HG03064 (cell line): ENCODE results near the gene CXCL5.
"Not testable (repeated sequence)": the region's sequence is repeated elsewhere in the genome, so short reads cannot be mapped to it uniquely, and the experiment has no call there.

Experiments used
- ATAC-seq: cut with Tn5 transposase; IDR thresholded peaks from one replicate; pipeline ENCODE4 v1.9.1; 2021; ENCODE audit warnings: low read depth; ENCODE audit not compliant: unreplicated experiment

The CXCL5 gene

GRCh38 chr4:74016068-74016467, 17.6 kb upstream of the CXCL5 start:
- ATAC-seq, result no peak

- ATAC-seq, result no peak
Observed at GRCh38 chr4:74015126-74015780, 16.8 kb upstream of the CXCL5 start.

DNA sequence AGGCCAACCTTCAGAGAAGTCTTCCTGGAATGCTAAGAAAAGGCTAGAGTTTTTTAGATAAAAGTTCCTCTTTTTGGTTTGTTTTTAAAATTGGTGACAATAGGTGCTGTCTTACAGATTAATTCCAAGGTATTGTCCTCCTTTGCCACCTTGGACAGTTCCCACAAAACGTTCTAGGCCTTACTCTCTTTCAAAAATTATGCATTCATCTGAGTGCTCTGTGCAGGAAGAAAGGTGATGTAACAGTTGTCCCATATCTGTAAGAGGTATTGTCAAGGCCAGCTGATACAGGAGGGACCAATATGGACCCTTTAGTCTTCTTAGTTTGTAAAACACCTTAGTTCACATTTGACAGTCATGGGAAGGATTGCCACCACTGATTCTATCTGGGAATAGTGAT, 15.9 kb upstream of the CXCL5 start:
- ATAC-seq, result no peak

DNA sequence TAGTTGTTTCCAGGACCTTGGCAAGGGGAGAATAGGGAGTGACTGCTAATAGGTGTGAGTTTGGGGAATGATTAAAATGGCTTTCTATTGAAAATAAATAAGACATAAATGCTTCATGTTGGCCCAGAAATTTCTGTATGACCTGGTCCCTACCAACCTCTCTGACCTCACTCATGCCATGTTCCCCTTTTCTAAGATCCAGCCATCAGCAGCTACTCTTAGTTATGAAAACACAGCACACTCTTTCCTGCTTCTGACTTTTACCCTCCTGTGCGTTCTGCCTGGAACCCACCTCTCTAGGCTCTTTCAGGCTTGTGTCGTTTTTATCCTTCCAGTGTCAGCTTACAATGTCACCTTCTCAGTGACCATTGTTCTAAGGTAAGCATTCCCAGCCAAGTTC, 14.8 kb upstream of the CXCL5 start:
- ATAC-seq, result no peak

DNA sequence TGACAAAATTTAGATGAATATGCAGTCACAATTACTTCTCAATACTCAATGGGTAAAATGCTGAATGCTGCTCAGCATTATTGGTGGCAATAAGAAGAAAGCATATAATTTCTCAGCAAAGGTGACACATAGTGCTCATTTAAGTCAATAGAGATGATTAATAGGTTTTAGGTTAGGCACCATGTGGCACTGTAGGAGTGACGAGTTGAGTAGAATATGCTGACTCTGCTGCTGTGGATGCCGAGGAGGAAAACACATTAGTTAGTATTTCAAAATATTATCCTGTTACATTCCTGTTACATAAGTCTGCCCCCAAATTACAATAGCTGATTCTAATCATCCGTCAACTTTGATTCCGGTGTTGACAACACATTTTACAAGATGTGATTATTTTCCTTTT, 13.7 kb upstream of the CXCL5 start:
- ATAC-seq, result no peak

DNA sequence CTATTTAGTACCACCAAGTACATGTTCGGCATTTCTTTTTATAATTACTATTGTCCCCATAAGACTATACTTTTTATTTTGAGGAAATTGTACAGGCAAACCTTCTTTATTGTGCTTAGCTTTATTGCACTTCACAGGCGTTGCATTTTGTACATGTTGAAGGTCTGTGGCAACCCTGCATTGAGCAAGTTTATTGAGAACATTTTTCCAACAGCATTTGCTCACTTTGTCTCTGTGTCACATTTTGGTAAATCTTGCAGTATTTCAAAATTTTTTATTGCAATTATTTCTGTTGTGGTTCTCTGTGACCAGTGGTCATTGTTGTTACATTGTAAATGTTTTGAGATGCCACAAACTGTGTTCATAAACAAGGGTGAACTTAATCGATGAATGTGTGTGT, 10.8 kb upstream of the CXCL5 start:
- no peak for ATAC-seq

DNA sequence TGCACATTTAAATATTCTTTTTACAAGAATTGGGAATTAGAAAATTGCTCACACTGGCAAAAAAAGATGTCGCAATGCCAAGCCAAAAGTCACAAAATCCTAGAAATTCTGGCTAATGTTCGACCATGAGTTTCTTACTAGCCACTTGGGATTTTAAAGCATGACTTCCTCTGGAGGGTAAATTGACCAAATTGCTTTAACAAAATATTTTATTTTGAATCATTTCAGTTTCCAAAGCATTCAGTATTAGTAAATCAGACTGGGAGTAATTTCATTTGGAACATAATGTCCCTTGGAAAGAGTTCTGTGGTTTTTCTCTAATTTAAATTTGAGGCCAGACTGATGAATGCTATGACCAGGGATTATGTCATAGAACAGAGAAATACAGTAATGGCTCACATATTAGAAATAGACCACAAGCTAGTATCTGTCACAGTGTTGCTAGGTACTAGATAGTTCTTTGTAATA, 7.6 kb upstream of the CXCL5 start:
- no peak for ATAC-seq

DNA sequence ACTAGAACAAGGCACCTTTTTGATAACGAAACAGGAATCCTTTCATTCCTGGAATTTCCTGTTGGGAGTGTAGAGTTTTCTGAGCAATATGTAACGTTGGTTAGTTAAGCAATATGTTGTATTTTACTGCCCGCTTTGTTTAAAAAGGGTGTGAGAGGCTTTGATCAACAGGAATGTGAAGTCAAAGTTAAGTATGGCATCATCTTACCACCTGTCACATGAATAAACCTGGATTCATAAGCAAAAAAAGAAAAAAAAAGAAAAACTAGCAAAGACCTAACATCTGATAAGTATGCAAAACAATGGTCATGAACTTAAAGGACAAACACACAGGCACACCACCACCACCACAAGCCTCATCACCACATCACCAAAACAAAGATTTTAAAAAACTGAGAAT, 7.1 kb upstream of the CXCL5 start:
- no peak for ATAC-seq

GRCh38 chr4:74004668-74005067, 6.2 kb upstream of the CXCL5 start:
- no peak for ATAC-seq

- ATAC-seq, result no peak
Observed at GRCh38 chr4:74000301-74000700, 1.8 kb upstream of the CXCL5 start.

DNA sequence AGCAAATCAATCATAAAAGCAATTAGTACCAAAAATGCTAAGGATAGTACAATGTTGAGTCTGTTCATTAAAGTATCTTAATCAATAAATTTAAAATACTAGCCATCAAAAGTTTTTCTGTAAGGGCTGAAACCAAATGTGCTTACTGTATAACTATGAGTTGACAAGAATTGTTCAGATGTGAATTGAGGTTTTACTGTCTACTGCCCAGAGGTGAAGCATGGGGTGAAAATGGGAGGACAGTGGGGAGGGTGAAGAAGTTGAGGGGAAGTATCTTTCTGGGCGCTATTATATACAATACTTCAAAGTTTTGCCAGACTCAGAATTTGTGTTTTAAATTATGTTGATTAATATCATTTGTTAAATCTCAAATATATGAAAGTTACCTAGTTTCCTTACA, 6.4 kb downstream of the CXCL5 start:
- ATAC-seq, result no peak

- ATAC-seq, result no peak
Observed at GRCh38 chr4:73991742-73992000, 6.8 kb downstream of the CXCL5 start.

DNA sequence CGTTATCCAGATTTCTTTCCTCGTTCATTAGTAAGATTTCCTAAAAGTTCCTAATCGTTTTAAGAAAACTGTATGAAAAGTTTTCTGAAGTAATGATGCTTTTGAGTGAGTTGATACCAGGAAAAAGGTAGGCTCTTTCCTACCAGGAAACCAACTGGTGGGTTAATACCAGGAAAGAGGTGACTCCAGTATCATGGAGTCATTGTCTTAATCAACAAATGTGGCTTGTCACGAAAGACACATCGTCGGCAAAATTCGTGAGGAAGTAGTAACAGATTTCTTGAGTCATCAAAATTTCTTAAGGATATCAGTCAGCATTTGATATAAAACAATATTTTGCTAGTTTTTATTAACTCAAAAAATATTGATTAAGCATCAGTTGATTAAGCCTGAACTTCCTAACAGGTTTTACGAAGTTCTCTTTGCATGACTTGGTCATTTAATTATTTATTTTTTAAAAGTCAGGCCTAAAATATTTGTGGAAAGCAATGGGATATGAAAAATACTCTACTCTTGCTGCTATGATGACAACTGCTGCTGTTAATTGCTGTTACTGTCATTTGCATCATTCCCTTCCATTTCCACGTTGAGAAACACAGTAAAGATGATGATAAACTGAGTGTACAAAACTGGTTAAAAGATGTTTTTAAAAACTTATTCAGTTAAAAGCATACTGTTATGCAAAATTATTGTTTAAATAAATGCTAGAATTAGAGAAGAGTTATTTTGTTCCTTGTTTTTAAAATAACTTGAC, 7.3 kb downstream of the CXCL5 start:
- no peak for ATAC-seq

GRCh38 chr4:73989928-73990327, 8.5 kb downstream of the CXCL5 start:
- no peak for ATAC-seq

DNA sequence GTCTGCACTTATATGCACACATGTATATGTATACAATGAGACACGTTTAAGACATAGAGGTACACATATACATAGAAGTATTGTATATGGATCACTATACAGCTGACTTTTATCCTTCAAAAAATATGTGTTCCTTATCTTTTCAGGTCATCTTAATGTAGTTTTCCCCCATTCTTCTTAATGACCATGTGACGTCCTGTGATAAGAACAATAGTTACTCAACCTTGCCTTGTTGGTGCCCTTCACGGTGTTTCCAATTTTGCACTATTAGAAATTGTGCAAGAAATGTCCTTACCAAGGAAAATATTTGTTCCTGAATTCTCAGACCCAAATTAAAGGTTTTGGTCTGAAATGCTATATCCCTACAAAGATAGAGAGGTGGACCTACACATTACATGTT, 9.4 kb downstream of the CXCL5 start:
- no peak for ATAC-seq

- no peak for ATAC-seq
Observed at GRCh38 chr4:73988061-73988460, 10.4 kb downstream of the CXCL5 start, which contains the start of gene PPBP. Gene PPBP, minus strand, starts transcription at chr4:73988190. Its CDS starts 87 bp downstream, at chr4:73988103.

GRCh38 chr4:73985528-73985852, 13.0 kb downstream of the CXCL5 start:
- no peak for ATAC-seq

DNA sequence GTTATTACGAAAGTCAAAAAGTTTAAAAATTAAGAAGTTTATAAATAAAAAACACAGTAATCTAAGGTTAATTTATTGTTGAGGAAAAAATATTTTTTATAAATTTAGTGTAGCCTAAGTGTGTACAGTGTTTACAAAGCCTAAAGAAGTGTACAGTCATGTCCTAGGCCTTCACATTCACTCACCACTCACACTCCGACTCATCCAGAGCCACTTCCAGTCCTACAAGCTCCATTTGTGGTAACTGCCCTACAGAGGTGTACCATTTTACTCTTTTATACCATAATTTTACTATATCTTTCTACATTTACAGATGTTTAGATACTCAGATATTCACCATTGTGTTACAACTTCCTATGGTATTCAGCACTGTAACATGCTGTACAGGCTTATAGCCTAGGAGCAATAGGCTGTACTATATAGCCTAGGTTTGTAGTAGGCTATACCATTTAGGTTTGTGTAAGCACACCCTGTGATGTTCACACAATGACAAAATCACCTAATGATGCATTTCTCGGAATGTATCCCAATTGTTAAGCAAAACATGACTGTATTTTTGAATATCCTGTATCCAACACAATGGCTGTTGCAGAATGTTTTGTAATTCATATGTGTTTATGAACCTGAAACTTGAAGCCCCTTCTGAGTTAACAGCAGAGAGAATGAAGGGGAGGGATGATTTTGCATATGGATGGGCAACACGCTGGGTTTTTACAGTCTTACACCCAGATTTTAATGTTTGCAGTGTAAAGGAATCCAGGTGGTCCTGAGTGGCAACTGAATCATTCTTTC, 13.5 kb downstream of the CXCL5 start:
- no peak for ATAC-seq

DNA sequence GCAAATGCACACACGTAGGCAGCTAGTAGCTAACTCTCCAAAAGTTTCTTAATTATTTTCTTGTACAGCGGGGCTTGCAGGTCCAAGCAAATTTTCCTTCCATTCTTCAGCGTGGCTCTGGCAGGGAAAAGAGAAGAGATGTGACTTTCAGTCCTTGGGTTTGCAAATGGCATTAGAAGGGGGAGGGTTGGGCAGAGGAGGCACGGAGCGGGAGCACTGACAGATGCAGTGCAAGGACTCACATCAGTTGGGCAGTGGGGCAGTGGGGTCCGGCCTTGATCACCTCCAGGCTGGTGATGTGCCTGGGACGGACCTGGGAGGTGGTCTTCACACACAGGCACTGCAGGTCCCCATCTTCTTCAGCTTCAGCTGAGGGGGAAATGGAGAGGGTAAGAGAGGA, 17.3 kb downstream of the CXCL5 start:
- not testable (repeated sequence) for ATAC-seq

- no peak for ATAC-seq
Observed at GRCh38 chr4:73979407-73979957, 19.0 kb downstream of the CXCL5 start.

DNA sequence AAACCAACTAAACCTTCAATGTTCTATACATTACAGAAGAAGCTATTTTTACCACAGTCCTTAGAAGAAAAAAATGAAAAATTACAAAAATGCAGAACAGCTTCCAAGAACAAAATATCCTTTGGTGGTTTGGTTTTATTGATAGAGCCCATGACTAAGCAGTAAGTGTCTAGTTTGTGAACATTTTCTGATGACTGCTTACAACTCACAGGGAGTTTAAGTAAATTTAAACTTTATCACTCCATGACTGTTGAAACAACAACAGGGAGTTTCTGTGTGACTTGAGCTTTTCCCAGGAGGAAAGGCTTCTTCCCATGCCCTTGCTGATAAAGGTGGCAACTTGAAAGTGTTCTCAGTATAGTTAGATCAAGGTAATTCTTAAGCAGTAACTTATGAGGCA, 19.6 kb downstream of the CXCL5 start:
- ATAC-seq, result no peak

- ATAC-seq, result no peak
Observed at GRCh38 chr4:73976716-73977115, 21.8 kb downstream of the CXCL5 start.
